ENCODE results near the gene EXOC3L4.

- no peak for TF ChIP-seq POLR2AphosphoS5 (IDR thresholded peaks at IDR 0.05; ENCODE audit: low read depth)
- TF ChIP-seq CTCF (IDR thresholded peaks at IDR 0.05; ENCODE audit: insufficient read depth, low read length) = no peak
Observed at GRCh38 chr14:103140316-103141109, 46.0 kb downstream of the EXOC3L4 start.

Measured in HL-60 (cell line).